ENCODE data around the gene ZBED3. TPM values are rescaled to one million over a fixed set of nuclear protein-coding genes. Genes with fewer than 3 reads are reported as not detected.

The ZBED3 gene
- total RNA-seq, 4 donors from 2014 or later = 5.4 to 15.0 (median 8.9) TPM

GRCh38 chr5:77076961-77077828 lies 9.9 kb downstream of the ZBED3 start:
- DNase-seq (ENCODE audit: extremely low spot score) = no peak
- H3K27ac ChIP-seq (replicated peaks in 1 of 4) = peak overlapping the region; percentile 76 to 85 (median 78)
- no peaks in the 10 kb centered on the region for H3K27me3 ChIP-seq
- WGBS = 23% methylated on average over 21 of the region's 105 CpGs
- H3K9me3 ChIP-seq = no peaks in the 10 kb centered on the region
- H3K36me3 ChIP-seq = no peaks in the 10 kb centered on the region
- H3K4me1 ChIP-seq = peaks cover 4 to 18% (median 12%) of the 10 kb centered on the region in 4 donors
- intact Hi-C loops (cut with DNase I) = loop anchor here (5.0 kb wide), 2 partner anchors 45 to 415 kb away; partner anchors contain the start of genes AGGF1 and WDR41
- TF ChIP-seq CTCF (IDR thresholded peaks at IDR 0.05) (peak; percentile 68 to 79 (median 73)), POLR2AphosphoS5 (IDR thresholded peaks at IDR 0.05) (no peak)
- H3K4me3 ChIP-seq = peak overlapping the region; percentile 64 to 77 (median 66)

- intact Hi-C loops (cut with DNase I) = loop anchor here (5.0 kb wide), 2 partner anchors 42 to 418 kb away; partner anchors contain the start of genes AGGF1 and WDR41
- DNase-seq (ENCODE audit: extremely low spot score) = no peak
- Histone ChIP-seq H3K27ac (replicated peaks in 1 of 4) (no peak overlapping the region), H3K27me3 (no peaks in the 10 kb centered on the region), H3K36me3 (no peaks in the 10 kb centered on the region), H3K4me3 (no peak overlapping the region), H3K4me1 (peaks cover 4 to 18% (median 12%) of the 10 kb centered on the region in 4 donors), H3K9me3 (no peaks in the 10 kb centered on the region)
- TF ChIP-seq CTCF (IDR thresholded peaks at IDR 0.05) = no peak
- TF ChIP-seq POLR2AphosphoS5 (IDR thresholded peaks at IDR 0.05) = no peak
- no peak for TF ChIP-seq EP300 (IDR thresholded peaks at IDR 0.05)
- TF ChIP-seq POLR2A (IDR thresholded peaks at IDR 0.05; ENCODE audit: low read depth) = no peak
- WGBS = 91% methylated on average over 4 of the region's 4 CpGs
Observed at GRCh38 chr5:77074745-77075144, 12.3 kb downstream of the ZBED3 start.

GRCh38 chr5:77073667-77074066 lies 13.4 kb downstream of the ZBED3 start:
- H3K27me3 ChIP-seq = no peaks in the 10 kb centered on the region
- TF ChIP-seq POLR2A (IDR thresholded peaks at IDR 0.05; ENCODE audit: low read depth) (no peak), EP300 (IDR thresholded peaks at IDR 0.05) (no peak)
- DNase-seq (ENCODE audit: extremely low spot score) = no peak
- intact Hi-C loops (cut with DNase I) = no loop called here
- no peak overlapping the region for H3K4me3 ChIP-seq
- WGBS = 67% methylated on average over 2 of the region's 2 CpGs
- H3K4me1 ChIP-seq = peaks cover 4 to 18% (median 12%) of the 10 kb centered on the region in 4 donors
- H3K36me3 ChIP-seq = peaks cover 0 to 2% (median 0%) of the 10 kb centered on the region in 4 donors
- no peak overlapping the region for H3K27ac ChIP-seq (replicated peaks in 1 of 4)
- no peaks in the 10 kb centered on the region for H3K9me3 ChIP-seq

- H3K36me3 ChIP-seq = peaks cover 22 to 49% (median 36%) of the 10 kb centered on the region in 4 donors
- H3K9me3 ChIP-seq = no peaks in the 10 kb centered on the region
- TF ChIP-seq EP300 (IDR thresholded peaks at IDR 0.05) = no peak
- no peak for TF ChIP-seq CTCF (IDR thresholded peaks at IDR 0.05)
- TF ChIP-seq POLR2A (IDR thresholded peaks at IDR 0.05; ENCODE audit: low read depth) = no peak
- no peak for TF ChIP-seq POLR2AphosphoS5 (IDR thresholded peaks at IDR 0.05)
- intact Hi-C loops (cut with DNase I) = no loop called here
- no peak for DNase-seq (ENCODE audit: extremely low spot score)
- no peaks in the 10 kb centered on the region for H3K4me1 ChIP-seq
- H3K27ac ChIP-seq (replicated peaks in 1 of 4) = no peak overlapping the region
- no peak overlapping the region for H3K4me3 ChIP-seq
- WGBS = 73% methylated on average over 1 of the region's 1 CpG
- H3K27me3 ChIP-seq = no peaks in the 10 kb centered on the region
Observed at GRCh38 chr5:77066823-77067442, 20.2 kb downstream of the ZBED3 start.

- Histone ChIP-seq H3K27me3 (no peaks in the 10 kb centered on the region), H3K4me1 (no peaks in the 10 kb centered on the region), H3K4me3 (no peak overlapping the region), H3K9me3 (no peaks in the 10 kb centered on the region), H3K36me3 (peaks cover 29 to 56% (median 43%) of the 10 kb centered on the region in 4 donors), H3K27ac (replicated peaks in 1 of 4) (no peak overlapping the region)
- no peak for TF ChIP-seq POLR2A (IDR thresholded peaks at IDR 0.05; ENCODE audit: low read depth)
- TF ChIP-seq EP300 (IDR thresholded peaks at IDR 0.05) = no peak
- no peak for TF ChIP-seq CTCF (IDR thresholded peaks at IDR 0.05)
- no peak for TF ChIP-seq POLR2AphosphoS5 (IDR thresholded peaks at IDR 0.05)
- DNase-seq (ENCODE audit: extremely low spot score) = no peak
- intact Hi-C loops (cut with DNase I) = no loop called here
- WGBS = 92% methylated on average over 1 of the region's 1 CpG
Observed at GRCh38 chr5:77066184-77066583, 20.9 kb downstream of the ZBED3 start.

Data from esophagus muscularis mucosa (tissue), 4 donors.